ENCODE results near the gene PDE10A.

The PDE10A gene

DNA sequence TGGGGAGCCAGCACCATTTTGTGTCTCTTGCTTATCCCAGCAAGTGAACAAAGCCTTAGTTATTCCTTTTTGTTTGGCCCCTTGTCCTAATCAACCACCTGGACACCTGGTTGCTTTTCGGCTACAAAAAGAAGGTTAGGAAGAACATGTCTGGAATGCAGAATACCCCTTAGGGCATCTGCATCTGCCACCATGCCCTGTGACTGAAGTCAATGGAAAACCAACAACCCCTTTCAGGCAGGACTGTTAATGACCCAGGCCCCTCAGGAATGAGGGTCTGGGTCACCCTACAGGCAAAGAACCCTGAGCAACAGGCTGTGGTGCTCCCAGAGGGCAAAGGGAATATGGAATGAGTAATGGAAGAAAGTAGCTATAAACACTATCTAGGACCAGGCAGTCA lies 78.5 kb downstream of the PDE10A start:
- Mint-ChIP-seq H3K4me3 (no peak overlapping the region), H3K27ac (no peak overlapping the region), H3K36me3 (no peaks in the 10 kb centered on the region), H3K9me3 (no peaks in the 10 kb centered on the region), H3K4me1 (no peaks in the 10 kb centered on the region), H3K27me3 (no peaks in the 10 kb centered on the region)
- CTCF ChIA-PET = no interaction called here
- no peak for DNase-seq

DNA sequence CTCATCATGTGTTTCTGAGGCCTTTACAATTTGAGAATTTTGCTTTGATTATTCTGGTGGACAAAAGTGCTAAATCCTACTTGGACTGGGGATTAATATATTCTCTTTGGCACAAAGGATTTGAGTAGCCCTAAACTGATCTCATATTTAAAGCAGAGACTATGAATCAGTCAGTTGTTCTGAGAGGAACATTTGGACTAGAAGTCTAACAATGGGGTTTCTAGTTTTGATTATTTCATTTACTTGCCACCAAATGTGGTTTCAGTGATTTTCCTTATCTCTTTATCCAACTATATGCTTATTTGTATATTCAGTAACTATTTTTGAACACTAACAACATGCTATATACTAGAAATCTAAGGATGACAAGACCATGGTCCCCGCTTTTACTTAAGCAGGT lies 81.4 kb downstream of the PDE10A start:
- no peaks in the 10 kb centered on the region for H3K9me3 Mint-ChIP-seq
- CTCF ChIA-PET = no interaction called here
- no peak for DNase-seq
- no peaks in the 10 kb centered on the region for H3K27me3 Mint-ChIP-seq
- H3K36me3 Mint-ChIP-seq = no peaks in the 10 kb centered on the region
- H3K4me1 Mint-ChIP-seq = no peaks in the 10 kb centered on the region
- no peak overlapping the region for H3K27ac Mint-ChIP-seq
- H3K4me3 Mint-ChIP-seq = no peak overlapping the region

DNA sequence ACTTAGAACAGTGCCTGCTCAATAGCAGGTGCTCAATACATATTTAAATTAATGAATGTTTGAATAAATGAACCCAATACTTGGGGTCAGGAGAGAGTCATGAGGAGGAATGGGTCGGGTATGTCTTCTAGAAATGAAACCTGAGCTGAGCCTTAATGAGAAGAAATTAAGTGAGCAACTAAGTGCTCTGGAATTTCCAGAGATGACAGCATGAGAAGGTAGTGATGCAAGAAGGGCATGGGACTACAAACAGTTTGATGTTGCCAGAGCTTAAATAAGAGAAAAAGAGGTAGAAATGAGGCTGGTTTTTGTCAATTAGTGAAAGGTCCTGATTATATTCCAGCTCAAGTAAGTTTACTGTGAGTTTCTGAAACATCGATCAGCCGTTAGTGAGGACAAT lies 82.9 kb downstream of the PDE10A start:
- no peak overlapping the region for H3K4me3 Mint-ChIP-seq
- no peaks in the 10 kb centered on the region for H3K9me3 Mint-ChIP-seq
- no peak overlapping the region for H3K27ac Mint-ChIP-seq
- H3K27me3 Mint-ChIP-seq = no peaks in the 10 kb centered on the region
- DNase-seq = no peak
- no peaks in the 10 kb centered on the region for H3K4me1 Mint-ChIP-seq
- H3K36me3 Mint-ChIP-seq = no peaks in the 10 kb centered on the region
- CTCF ChIA-PET = no interaction called here

DNA sequence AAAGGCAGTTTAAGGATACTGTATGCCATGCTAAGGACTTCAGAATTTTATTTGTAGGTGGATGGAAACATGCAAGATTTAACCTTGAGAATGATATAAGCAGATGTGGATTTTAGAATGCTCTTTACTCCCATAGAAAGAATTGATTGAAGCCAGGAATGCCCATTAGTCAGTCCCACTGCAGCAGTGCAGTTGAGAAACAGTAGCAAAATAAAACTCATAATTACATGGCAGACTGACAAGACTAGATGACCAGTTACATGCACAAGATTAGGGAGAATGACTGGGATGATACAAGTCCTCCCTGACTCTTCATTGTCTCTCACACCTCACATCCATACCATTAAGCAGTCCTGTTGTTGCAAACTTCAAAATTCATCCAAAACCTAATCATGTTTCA lies 83.9 kb downstream of the PDE10A start:
- H3K36me3 Mint-ChIP-seq = no peaks in the 10 kb centered on the region
- no peaks in the 10 kb centered on the region for H3K9me3 Mint-ChIP-seq
- CTCF ChIA-PET = no interaction called here
- H3K27me3 Mint-ChIP-seq = no peaks in the 10 kb centered on the region
- no peaks in the 10 kb centered on the region for H3K4me1 Mint-ChIP-seq
- no peak for DNase-seq
- no peak overlapping the region for H3K27ac Mint-ChIP-seq
- H3K4me3 Mint-ChIP-seq = no peak overlapping the region

- no peaks in the 10 kb centered on the region for H3K9me3 Mint-ChIP-seq
- H3K27me3 Mint-ChIP-seq = no peaks in the 10 kb centered on the region
Observed at GRCh38 chr6:165577556-165577955, 85.5 kb downstream of the PDE10A start.

DNA sequence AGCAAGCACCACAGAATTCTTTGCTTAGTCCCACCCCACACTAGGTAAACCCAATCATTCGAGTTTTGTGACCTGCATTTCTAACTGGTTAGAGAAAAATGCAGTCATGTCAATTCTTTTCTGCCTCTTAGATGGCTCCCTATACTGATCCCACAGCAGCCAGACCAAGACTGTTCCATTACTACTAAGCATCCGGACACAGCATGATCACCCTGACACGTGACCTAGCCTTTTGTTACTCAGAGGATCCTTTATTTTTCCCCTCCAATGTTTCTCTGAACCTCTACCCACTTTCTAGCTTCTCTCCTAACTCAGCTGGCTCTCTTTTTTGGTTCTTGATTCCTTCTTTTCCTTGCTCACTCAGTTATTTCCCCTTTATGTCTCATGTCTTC lies 87.9 kb downstream of the PDE10A start:
- CTCF ChIA-PET = no interaction called here
- Mint-ChIP-seq H3K4me3 (no peak overlapping the region), H3K27ac (no peak overlapping the region), H3K36me3 (no peaks in the 10 kb centered on the region), H3K27me3 (no peaks in the 10 kb centered on the region), H3K9me3 (no peaks in the 10 kb centered on the region), H3K4me1 (no peaks in the 10 kb centered on the region)
- DNase-seq = no peak

More at GRCh38 chr6:165577556-165577955, 85.5 kb downstream of the PDE10A start:
- no peak for DNase-seq
- Mint-ChIP-seq H3K4me3 (no peak overlapping the region), H3K36me3 (no peaks in the 10 kb centered on the region), H3K27ac (no peak overlapping the region), H3K4me1 (no peaks in the 10 kb centered on the region)
- CTCF ChIA-PET = no interaction called here

DNA sequence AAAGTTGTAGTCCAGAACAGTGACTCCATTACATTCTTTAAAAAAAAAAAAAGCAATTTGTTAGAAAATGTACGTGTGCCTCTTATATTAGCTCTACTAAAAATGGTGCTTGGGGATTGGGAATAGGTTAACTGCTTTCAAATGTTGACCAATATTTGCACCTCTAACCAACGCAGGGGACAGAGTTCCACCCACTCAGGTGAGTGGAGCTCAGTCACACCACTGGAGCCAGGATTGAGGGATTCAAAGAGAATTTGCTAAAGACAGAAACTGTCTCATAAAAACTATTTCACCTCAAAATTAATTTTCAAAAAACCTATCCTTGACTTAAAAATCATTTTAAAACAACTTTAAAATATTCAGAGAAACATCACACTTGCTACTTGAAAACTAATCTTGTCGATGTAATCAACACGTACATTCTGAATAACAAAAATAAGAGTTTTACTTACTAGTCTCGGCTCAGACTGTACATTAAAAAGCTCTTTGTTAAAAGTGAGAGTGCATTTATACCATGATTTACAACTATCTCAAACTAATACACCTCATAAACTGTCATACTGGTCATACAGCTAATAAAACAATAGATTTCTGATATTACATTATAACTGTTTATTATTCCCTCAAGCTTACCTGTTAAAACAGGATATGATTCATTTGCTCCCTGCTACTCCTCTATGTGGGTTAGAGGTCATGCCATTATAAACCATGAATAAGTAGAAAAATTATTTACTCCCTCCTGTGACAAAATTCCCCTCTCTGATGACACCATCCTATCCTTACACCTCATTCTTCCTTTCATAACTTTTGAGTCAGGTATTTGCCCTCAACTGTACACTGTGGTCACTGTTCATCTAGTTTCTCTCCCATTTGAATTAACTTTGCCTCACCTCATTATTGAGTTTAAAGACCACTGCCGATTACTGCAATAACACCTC lies 88.6 kb downstream of the PDE10A start:
- no peak for DNase-seq
- Mint-ChIP-seq H3K4me3 (no peak overlapping the region), H3K36me3 (no peaks in the 10 kb centered on the region), H3K27ac (no peak overlapping the region), H3K9me3 (no peaks in the 10 kb centered on the region), H3K27me3 (no peaks in the 10 kb centered on the region), H3K4me1 (no peaks in the 10 kb centered on the region)
- CTCF ChIA-PET = no interaction called here

GRCh38 chr6:165573671-165574070 lies 89.4 kb downstream of the PDE10A start:
- DNase-seq = no peak
- H3K27ac Mint-ChIP-seq = no peak overlapping the region
- H3K27me3 Mint-ChIP-seq = no peaks in the 10 kb centered on the region
- CTCF ChIA-PET = no interaction called here
- no peaks in the 10 kb centered on the region for H3K4me1 Mint-ChIP-seq
- no peak overlapping the region for H3K4me3 Mint-ChIP-seq
- no peaks in the 10 kb centered on the region for H3K9me3 Mint-ChIP-seq
- H3K36me3 Mint-ChIP-seq = no peaks in the 10 kb centered on the region

DNA sequence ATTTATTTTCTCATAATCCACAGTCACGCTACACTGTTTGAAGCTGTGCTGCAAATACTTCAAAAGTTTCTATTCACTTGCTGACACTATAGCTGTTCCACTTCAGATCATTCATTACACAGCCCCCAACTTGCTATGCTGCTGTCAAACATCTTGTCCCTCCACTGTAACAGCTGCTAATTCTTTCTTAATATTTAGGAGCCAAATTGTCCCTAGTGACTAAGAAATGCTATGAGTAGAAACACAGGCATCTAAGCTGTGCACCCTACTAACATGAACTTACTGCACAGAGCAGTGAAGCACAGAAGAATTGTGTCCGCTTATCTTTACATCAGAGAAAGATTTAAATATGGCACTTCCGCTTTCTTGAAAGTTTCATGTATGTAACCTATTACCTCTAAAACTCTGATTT lies 91.3 kb downstream of the PDE10A start:
- DNase-seq = no peak
- Mint-ChIP-seq H3K27ac (no peak overlapping the region), H3K9me3 (no peaks in the 10 kb centered on the region), H3K4me1 (no peaks in the 10 kb centered on the region), H3K27me3 (no peaks in the 10 kb centered on the region), H3K36me3 (no peaks in the 10 kb centered on the region), H3K4me3 (no peak overlapping the region)
- CTCF ChIA-PET = no interaction called here

DNA sequence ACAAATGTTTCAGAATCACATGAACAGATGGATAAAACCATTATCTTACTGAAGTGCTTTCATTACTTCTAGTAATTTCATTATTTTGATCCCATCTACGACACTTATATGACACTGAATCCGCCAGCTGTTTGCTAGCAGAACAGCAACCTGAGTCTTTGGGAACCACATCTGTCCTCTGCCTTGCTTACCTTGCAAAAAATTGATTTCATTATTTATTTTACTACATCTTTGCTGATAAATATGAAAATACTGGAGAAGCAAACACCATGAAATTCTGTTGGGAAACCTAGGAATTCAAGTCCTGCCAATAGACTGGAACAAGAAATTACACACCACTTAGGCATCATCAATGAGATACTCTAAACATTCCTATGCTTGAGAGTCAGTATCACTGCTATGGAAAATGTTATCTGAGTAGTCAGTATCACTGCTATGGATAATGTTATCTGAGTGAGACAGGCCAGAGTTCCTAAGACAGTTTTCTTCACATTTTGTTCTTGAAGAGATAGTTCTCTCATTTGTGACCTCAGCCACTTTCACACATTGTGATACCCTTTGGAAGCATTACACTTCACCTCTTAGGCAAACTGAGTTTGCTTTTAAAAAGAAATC lies 91.9 kb downstream of the PDE10A start:
- Mint-ChIP-seq H3K27ac (no peak overlapping the region), H3K4me1 (no peaks in the 10 kb centered on the region), H3K4me3 (no peak overlapping the region), H3K36me3 (no peaks in the 10 kb centered on the region), H3K9me3 (no peaks in the 10 kb centered on the region), H3K27me3 (no peaks in the 10 kb centered on the region)
- CTCF ChIA-PET = no interaction called here
- no peak for DNase-seq

DNA sequence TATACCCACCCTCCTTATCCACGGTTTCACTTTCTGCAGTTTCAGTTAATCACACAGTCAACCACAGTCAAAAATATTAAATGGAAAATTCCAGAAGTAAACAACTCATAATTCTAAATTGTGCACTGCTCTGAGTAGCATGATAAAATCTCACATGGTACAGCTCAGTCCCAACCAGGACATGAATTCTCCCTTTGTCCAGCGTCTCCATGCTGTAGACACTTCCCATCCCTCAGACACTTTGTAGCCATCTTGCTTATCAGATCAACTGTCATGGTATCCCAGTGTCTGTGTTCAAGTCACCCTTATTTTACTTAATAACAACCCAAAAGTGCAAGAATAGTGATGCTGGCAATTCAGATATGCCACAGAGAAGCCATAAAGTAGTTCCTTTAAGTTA lies 94.7 kb downstream of the PDE10A start:
- CTCF ChIA-PET = no interaction called here
- DNase-seq = no peak

DNA sequence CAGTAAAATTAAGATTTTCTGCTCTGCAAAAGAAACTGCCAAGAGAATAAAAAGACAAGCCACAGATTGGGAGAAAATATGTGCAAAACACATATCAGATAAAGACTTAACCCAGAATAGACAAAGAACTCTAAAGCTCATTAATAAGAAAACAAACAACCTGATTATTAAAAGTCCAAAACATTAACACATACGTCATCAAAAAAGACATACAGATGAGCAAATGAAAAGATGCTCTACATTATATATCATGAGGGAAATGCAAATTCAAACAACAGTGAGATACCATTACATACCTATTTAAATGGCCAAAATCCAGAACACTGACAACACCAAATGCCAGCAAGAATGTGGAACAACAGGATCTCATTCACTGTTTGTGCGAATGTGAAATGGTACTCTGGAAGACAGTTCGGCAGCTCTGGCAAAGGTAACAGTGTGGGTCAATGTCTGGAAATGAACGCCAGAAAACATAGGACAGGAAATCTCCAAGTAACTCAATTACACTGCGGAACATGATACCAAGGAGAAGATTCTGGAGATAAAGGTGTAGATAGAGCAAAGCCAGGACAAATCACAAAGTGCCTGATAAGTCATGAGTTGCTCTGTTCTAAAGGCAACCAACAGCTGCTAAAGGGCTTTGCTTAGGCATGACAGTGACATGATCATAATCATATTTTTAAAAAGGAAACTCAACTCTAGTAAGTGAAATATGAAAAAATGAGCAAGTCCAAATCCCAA lies 96.8 kb downstream of the PDE10A start:
- H3K36me3 Mint-ChIP-seq = no peaks in the 10 kb centered on the region
- no peak overlapping the region for H3K27ac Mint-ChIP-seq
- CTCF ChIA-PET = no interaction called here
- no peak overlapping the region for H3K4me3 Mint-ChIP-seq
- no peaks in the 10 kb centered on the region for H3K27me3 Mint-ChIP-seq
- H3K4me1 Mint-ChIP-seq = no peaks in the 10 kb centered on the region
- DNase-seq = no peak
- no peaks in the 10 kb centered on the region for H3K9me3 Mint-ChIP-seq

More for the DNA sequence above, 94.7 kb downstream of the PDE10A start:
- Mint-ChIP-seq H3K27ac (no peak overlapping the region), H3K36me3 (no peaks in the 10 kb centered on the region), H3K4me1 (no peaks in the 10 kb centered on the region), H3K9me3 (no peaks in the 10 kb centered on the region), H3K27me3 (no peaks in the 10 kb centered on the region), H3K4me3 (no peak overlapping the region)

DNA sequence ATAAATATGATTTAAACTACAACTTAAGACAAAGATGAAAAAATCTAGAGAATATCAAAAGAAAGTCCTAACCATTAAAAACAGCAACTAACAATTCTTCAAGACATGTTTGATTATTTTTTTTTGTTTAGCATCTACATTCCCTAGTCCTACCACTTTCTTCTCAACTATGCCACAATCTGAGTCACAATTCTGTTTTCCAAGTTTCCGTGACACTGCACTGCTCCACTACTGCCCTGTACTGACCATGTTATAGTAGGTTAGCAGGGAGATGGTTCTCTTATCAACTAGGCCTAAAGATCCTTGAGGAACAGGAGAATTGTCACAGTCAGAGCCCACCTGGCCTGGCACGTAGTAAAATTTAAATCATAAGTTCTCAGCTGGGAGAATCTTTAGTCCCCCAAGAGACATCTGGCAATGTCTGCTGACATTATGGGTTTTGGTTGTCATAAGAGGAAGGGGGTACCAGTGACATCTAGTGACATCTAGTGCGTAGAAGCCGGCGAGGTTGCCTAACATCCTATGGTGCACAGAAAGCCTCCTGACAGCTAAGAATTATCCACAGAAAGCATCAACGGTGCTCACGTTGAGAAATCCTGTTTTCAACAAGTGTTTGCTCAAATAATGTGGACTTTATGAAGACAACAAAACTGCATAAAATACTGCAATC lies 100.5 kb downstream of the PDE10A start:
- Mint-ChIP-seq H3K27me3 (no peaks in the 10 kb centered on the region), H3K9me3 (peaks cover 13% of the 10 kb centered on the region), H3K4me1 (no peaks in the 10 kb centered on the region), H3K4me3 (no peak overlapping the region), H3K36me3 (no peaks in the 10 kb centered on the region), H3K27ac (no peak overlapping the region)
- DNase-seq = no peak
- CTCF ChIA-PET = no interaction called here

- no peak for DNase-seq
- Mint-ChIP-seq H3K9me3 (peaks cover 13% of the 10 kb centered on the region), H3K36me3 (no peaks in the 10 kb centered on the region), H3K4me1 (no peaks in the 10 kb centered on the region), H3K27me3 (no peaks in the 10 kb centered on the region), H3K27ac (no peak overlapping the region), H3K4me3 (no peak overlapping the region)
- CTCF ChIA-PET = no interaction called here
Observed at GRCh38 chr6:165559632-165560031, 103.4 kb downstream of the PDE10A start.

Data from activated naive CD4-positive, alpha-beta T cell treated with anti-CD3 and anti-CD28 coated beads, Interleukin-2, amount 10 ng/mL, durations not matched to agents 7 days and 5 days (primary cell).